H1 (cell line): ENCODE data around the gene GPER1. TPM values are rescaled to one million over a fixed set of nuclear protein-coding genes. Genes with fewer than 3 reads are reported as not detected.

Experiments used
- CTCF ChIA-PET: fragments of 300-600 bp; sonication (Branson Sonifier 250); formaldehyde crosslinking; loops from one replicate; lab custom pipeline; 2021; ENCODE audit not compliant: partially characterized antibody; lab: Charles Lee
- POLR2A ChIA-PET: fragments of 300-600 bp; sonication (Branson Sonifier 250); formaldehyde crosslinking; loops from one replicate; lab custom pipeline; 2021; ENCODE audit warnings: inconsistent platforms; ENCODE audit not compliant: partially characterized antibody; lab: Charles Lee
- DNase-seq, 2 experiments: peaks; one replicate each; pipeline versions ENCODE4 v3.0.0 to v3.0.0-alpha.2; 2010 to 2022; ENCODE audit warnings: low spot score in 2 of 2, low read depth in 1 of 2, mixed read lengths in 1 of 2
- FAIRE-seq: peaks from 2 replicates; lab custom pipeline; 2011; peaks lifted over from hg19 to GRCh38; lab: Jason Lieb, UNC
- H2AFZ ChIP-seq: 2 replicates; pipeline ENCODE4 v1.8.1; 2012; ENCODE audit warnings: low read length, inconsistent platforms
- H2AK5ac ChIP-seq: 2 replicates; pipeline ENCODE4 v1.6.1; 2013; ENCODE audit warnings: low read depth, low read length
- H2BK120ac ChIP-seq: replicated peaks from 2 replicates; pipeline ENCODE3; 2013; ENCODE audit warnings: low read depth, low read length, inconsistent platforms
- H2BK12ac ChIP-seq: 2 replicates; pipeline ENCODE4 v1.6.1; 2013; ENCODE audit warnings: low read depth, low read length
- H2BK15ac ChIP-seq: 2 replicates; pipeline ENCODE4 v1.6.1; 2013; ENCODE audit warnings: low read length
- H2BK20ac ChIP-seq: 2 replicates; pipeline ENCODE4 v1.6.1; 2013; ENCODE audit warnings: low read length
- H2BK5ac ChIP-seq: 2 replicates; pipeline ENCODE4 v1.6.1; 2013; ENCODE audit warnings: low read depth, low read length
- H3K14ac ChIP-seq: 2 replicates; pipeline ENCODE4 v1.6.1; 2013; ENCODE audit warnings: inconsistent platforms; ENCODE audit not compliant: insufficient read length
- H3K18ac ChIP-seq: 2 replicates; pipeline ENCODE4 v1.6.1; 2013; ENCODE audit warnings: low read length; ENCODE audit errors: extremely low read depth
- H3K23ac ChIP-seq: 2 replicates; pipeline ENCODE4 v1.6.1; 2013; ENCODE audit warnings: inconsistent platforms; ENCODE audit not compliant: insufficient read length
- H3K23me2 ChIP-seq: 2 replicates; pipeline ENCODE4 v1.6.1; 2013; ENCODE audit warnings: low read depth, low read length
- H3K27ac ChIP-seq: 2 replicates; pipeline ENCODE4 v1.6.1; 2011; ENCODE audit warnings: low read depth, low read length, inconsistent platforms
- H3K27me3 ChIP-seq, 4 experiments: replicated peaks in 1 of 4; 1 replicate in 1 of 4; 2 replicates in 3 of 4; pipeline versions ENCODE4 v1.6.1 to v1.8.1; 2011 to 2013; ENCODE audit warnings: low read length in 3 of 4, mild to moderate bottlenecking in 3 of 4, inconsistent platforms in 2 of 4, mixed read lengths in 2 of 4, moderate library complexity in 1 of 4; ENCODE audit not compliant: control insufficient read depth in 3 of 4, insufficient read depth in 3 of 4; ENCODE audit errors: extremely low read depth in 1 of 4
- H3K36me3 ChIP-seq, 4 experiments: 2 replicates each; pipeline versions ENCODE4 v1.6.1 to v1.8.1; 2011 to 2013; ENCODE audit warnings: mild to moderate bottlenecking in 4 of 4, low read length in 3 of 4, moderate library complexity in 2 of 4, control low read depth in 1 of 4, inconsistent platforms in 1 of 4; ENCODE audit not compliant: insufficient read depth in 4 of 4, control insufficient read depth in 2 of 4
- H3K4ac ChIP-seq: replicated peaks from 2 replicates; pipeline ENCODE3; 2013; ENCODE audit warnings: low read length, low read depth, mixed read lengths, inconsistent platforms; ENCODE audit not compliant: insufficient read length
- H3K4me1 ChIP-seq, 4 experiments: replicated peaks in 1 of 4; 1 replicate in 1 of 4; 2 replicates in 3 of 4; pipeline versions ENCODE4 v1.6.1 to v1.8.1; 2011 to 2013; ENCODE audit warnings: low read length in 3 of 4, inconsistent platforms in 2 of 4, mixed read lengths in 1 of 4; ENCODE audit not compliant: insufficient read depth in 4 of 4, control insufficient read depth in 3 of 4
- H3K4me2 ChIP-seq, 2 experiments: 2 replicates each; pipeline versions ENCODE4 v1.6.1 to v1.8.1; 2011 to 2013; ENCODE audit warnings: low read depth in 2 of 2, low read length in 2 of 2, control low read depth in 1 of 2, inconsistent platforms in 1 of 2, mild to moderate bottlenecking in 1 of 2; ENCODE audit not compliant: insufficient read depth in 1 of 2
- H3K4me3 ChIP-seq, 4 experiments: fragments of 200-600, 300-600 bp in 1 of 4; sonication (generic), shearing (Covaris generic), sonication (Bioruptor Twin) in 1 of 4; 2 replicates each; pipeline versions ENCODE4 v1.5.1 to v1.8.1; 2011 to 2016; ENCODE audit warnings: low read length in 4 of 4, low read depth in 3 of 4, control low read depth in 2 of 4, inconsistent platforms in 2 of 4, mild to moderate bottlenecking in 2 of 4, mixed read lengths in 1 of 4, moderate library complexity in 1 of 4; ENCODE audit not compliant: insufficient read depth in 2 of 4; ENCODE audit errors: extremely low read depth in 1 of 4
- H3K56ac ChIP-seq: replicated peaks from 2 replicates; pipeline ENCODE3; 2013; ENCODE audit warnings: low read depth, mild to moderate bottlenecking, mixed read lengths, low read length, inconsistent platforms; ENCODE audit not compliant: insufficient read length
- H3K79me1 ChIP-seq: 2 replicates; pipeline ENCODE4 v1.6.1; 2013; ENCODE audit warnings: low read depth, low read length, control low read depth
- H3K79me2 ChIP-seq, 2 experiments: 2 replicates each; pipeline versions ENCODE4 v1.6.1 to v1.8.1; 2012 to 2013; ENCODE audit warnings: low read length in 2 of 2, mild to moderate bottlenecking in 2 of 2, inconsistent platforms in 1 of 2; ENCODE audit not compliant: insufficient read depth in 2 of 2, control insufficient read depth in 1 of 2
- H3K9ac ChIP-seq, 4 experiments: replicated peaks in 1 of 4; 1 replicate in 1 of 4; 2 replicates in 3 of 4; pipeline versions ENCODE4 v1.6.1 to v1.8.1; 2011 to 2013; ENCODE audit warnings: low read depth in 3 of 4, low read length in 3 of 4, control low read depth in 2 of 4, mild to moderate bottlenecking in 2 of 4, moderate library complexity in 2 of 4, inconsistent platforms in 1 of 4; ENCODE audit errors: extremely low read depth in 1 of 4
- H3K9me3 ChIP-seq, 2 experiments: 2 replicates each; pipeline versions ENCODE4 v1.6.1 to v1.8.1; 2012 to 2013; ENCODE audit warnings: mild to moderate bottlenecking in 2 of 2, moderate library complexity in 2 of 2, control low read depth in 1 of 2, inconsistent platforms in 1 of 2, low read depth in 1 of 2, low read length in 1 of 2, mixed read lengths in 1 of 2; ENCODE audit not compliant: insufficient read depth in 2 of 2
- H4K20me1 ChIP-seq, 2 experiments: replicated peaks in 1 of 2; 2 replicates each; pipeline versions ENCODE3 to v1.8.1; 2011 to 2013; ENCODE audit warnings: inconsistent platforms in 2 of 2, low read length in 2 of 2, mild to moderate bottlenecking in 1 of 2; ENCODE audit not compliant: insufficient read depth in 2 of 2, control insufficient read depth in 1 of 2
- H4K5ac ChIP-seq: 2 replicates; pipeline ENCODE4 v1.6.1; 2013; ENCODE audit warnings: low read length, low read depth, mixed read lengths, inconsistent platforms; ENCODE audit not compliant: insufficient read length
- H4K8ac ChIP-seq: 2 replicates; pipeline ENCODE4 v1.8.0; 2013; ENCODE audit warnings: mild to moderate bottlenecking, moderate library complexity, low read length, inconsistent platforms; ENCODE audit not compliant: insufficient read depth; ENCODE audit errors: extremely low read depth
- H4K91ac ChIP-seq: replicated peaks from 2 replicates; pipeline ENCODE3; 2013; ENCODE audit warnings: low read length, mixed read lengths, inconsistent platforms; ENCODE audit not compliant: insufficient read length
- CBX8 ChIP-seq: fragments of 300-800, 300-1000 bp; sonication (generic); IDR thresholded peaks from 2 replicates; pipeline ENCODE4 v1.7.1; 2016; ENCODE audit warnings: low read depth, low read length, borderline replicate concordance
- GABPA ChIP-seq: IDR thresholded peaks from 2 replicates; pipeline ENCODE4 v1.6.1; 2011; ENCODE audit warnings: mild to moderate bottlenecking, low read length, moderate library complexity, borderline replicate concordance; ENCODE audit not compliant: insufficient read depth
- SIRT6 ChIP-seq: IDR thresholded peaks from one replicate; pipeline ENCODE4 v1.7.1; 2012; ENCODE audit warnings: low read length, inconsistent platforms
- WGBS, 2 experiments: shearing (Covaris generic) in 1 of 2; methylation state at CpG; one replicate each; pipeline versions ENCODE4 v1.1.6 to v1.1.7; 2013 to 2015; ENCODE audit warnings: low lambda C conversion rate in 2 of 2, mixed read lengths in 2 of 2, inconsistent platforms in 1 of 2, low coverage in 1 of 2, missing lambda C conversion rate in 1 of 2; ENCODE audit not compliant: insufficient replicate concordance in 2 of 2, insufficient coverage in 1 of 2, insufficient read length in 1 of 2; ENCODE audit errors: extremely low coverage in 1 of 2, missing lambda C conversion rate in 1 of 2; 5-methylcytosine and 5-hydroxymethylcytosine counted together
- polyA plus RNA-seq, 7 experiments: library from polyadenylated mRNA; depleted of rRNA in 3 of 7; stranded (reverse) in 5 of 7; unstranded in 2 of 7; fragments of >200 nt in 5 of 7; fragments of 200-250 nt in 2 of 7; gene quantifications; 1 replicate in 5 of 7; 2 replicates in 1 of 7; 4 replicates in 1 of 7; pipeline versions ENCODE4 v1.2.1 to v1.2.3, GENCODE V29; 2011 to 2013; ENCODE audit warnings: missing spikeins in 2 of 7, mixed read lengths in 2 of 7
- total RNA-seq: library from RNA; stranded (reverse); fragmentation: NEBNext Ultra II Directional; extraction: Animal tissue kit (Norgen Biotek cat#: 25700); gene quantifications from 2 replicates; pipeline ENCODE4 v1.2.1, GENCODE V29; 2021

The GPER1 gene
- total and polyA plus RNA-seq, 2 of the 8 experiments (the other 6 are each of a cell fraction or from before 2014, with no cell fraction given): 0.24 to 0.47 TPM

GRCh38 chr7:1055956-1056784 is 31.7 kb upstream of the GPER1 start:
- Histone ChIP-seq H4K91ac (no peak overlapping the region), H3K23me2 (no peaks in the 10 kb centered on the region), H3K27me3 (no peaks in the 10 kb centered on the region), H2BK12ac (no peak overlapping the region), H2BK15ac (no peak overlapping the region), H3K9me3 (no peaks in the 10 kb centered on the region)
- no peak for FAIRE-seq
- TF ChIP-seq GABPA: peak; percentile 14; the same call in 1 of the 2 replicates
- no peak for TF ChIP-seq SIRT6
- TF ChIP-seq CBX8: no peak
- TF ChIP-seq, all 59 proteins: peak for 1
- peaks cover 5% of the 10 kb centered on the region; the same call in 1 of the 2 replicates for H3K79me1 ChIP-seq
- no peak overlapping the region for H3K14ac ChIP-seq
- 92% methylated on average over 36 of the region's 36 CpGs; no CpG with 5 or more reads in 1 of the 2 experiments for WGBS, 2 experiments
- no peaks in the 10 kb centered on the region for H3K79me2 ChIP-seq
- no peak overlapping the region for H3K4me2 ChIP-seq
- CTCF ChIA-PET: interaction anchor here (1.0 to 8.1 kb wide), 6 partner anchors 10 to 75 kb away, joined by 3 to 76 read pairs (median 8); partner anchors contain the start of gene GPR146
- peaks cover 3 to 35% (median 23%) of the 10 kb centered on the region in 4 experiments for H3K4me1 ChIP-seq
- DNase-seq: no peak
- no peak overlapping the region for H3K4ac ChIP-seq
- H3K18ac ChIP-seq: no peak overlapping the region
- no peak overlapping the region for H3K27ac ChIP-seq
- peaks cover 0 to 11% (median 0%) of the 10 kb centered on the region in 4 experiments; a peak in 1 of 8 replicates for H3K36me3 ChIP-seq
- peak overlapping the region; percentile 35; the same call in 1 of the 2 replicates for H2BK5ac ChIP-seq
- H4K20me1 ChIP-seq: peaks cover 0 to 4% of the 10 kb centered on the region in 2 experiments
- H2AFZ ChIP-seq: no peak overlapping the region
- no peak overlapping the region for H4K5ac ChIP-seq
- H3K23ac ChIP-seq: no peak overlapping the region
- H3K56ac ChIP-seq: no peak overlapping the region
- no peak overlapping the region for H4K8ac ChIP-seq
- no peak overlapping the region for H2AK5ac ChIP-seq
- no peak overlapping the region for H2BK120ac ChIP-seq
- POLR2A ChIA-PET: interaction anchor here (1.1 kb wide), 1 partner anchor 12 kb away, joined by 3 read pairs; the partner anchor contains the start of gene GPR146
- H2BK20ac ChIP-seq: no peak overlapping the region
- peak overlapping the region in 1 of 4 experiments; percentile 34; a peak in 2 of 7 replicates for H3K9ac ChIP-seq
- H3K4me3 ChIP-seq: no peak overlapping the region
